Activated CD4-positive, alpha-beta T cell treated with anti-CD3 and anti-CD28 coated beads, Interleukin-2, amount 10 ng/mL, durations not matched to agents 7 days and 5 days (primary cell): ENCODE data around the gene CCDC88A. TPM values are rescaled to one million over a fixed set of nuclear protein-coding genes. Genes with fewer than 3 reads are reported as not detected.
"Not testable (repeated sequence)": the region's sequence is repeated elsewhere in the genome, so short reads cannot be mapped to it uniquely, and the experiment has no call there.

Experiments
- CTCF ChIA-PET: fragments of 350-600 bp; sonication (Branson Sonifier 250); formaldehyde crosslinking; loops from one replicate; lab custom pipeline; 2021; ENCODE audit warnings: antibody characterized with exemption; lab: Charles Lee
- POLR2A ChIA-PET: fragments of 350-600 bp; sonication (Branson Sonifier 250); formaldehyde crosslinking; loops from one replicate; lab custom pipeline; 2021; ENCODE audit warnings: antibody characterized with exemption; lab: Charles Lee
- DNase-seq: peaks from one replicate; pipeline ENCODE4 v3.0.0-alpha.2; 2020
- H3K27ac Mint-ChIP-seq: one replicate; pipeline ENCODE4 v1.8.0; 2021; ENCODE audit warnings: mild to moderate bottlenecking, moderate library complexity, mixed read lengths
- H3K27me3 Mint-ChIP-seq: one replicate; pipeline ENCODE4 v1.8.0; 2021; ENCODE audit warnings: mixed read lengths
- H3K36me3 Mint-ChIP-seq: one replicate; pipeline ENCODE4 v1.8.0; 2021; ENCODE audit warnings: low read depth, mixed read lengths
- H3K4me1 Mint-ChIP-seq: one replicate; pipeline ENCODE4 v1.8.0; 2021; ENCODE audit warnings: mixed read lengths
- H3K4me3 Mint-ChIP-seq: one replicate; pipeline ENCODE4 v1.8.0; 2021; ENCODE audit warnings: mild to moderate bottlenecking, moderate library complexity, mixed read lengths
- H3K9me3 Mint-ChIP-seq: one replicate; pipeline ENCODE4 v1.8.0; 2021; ENCODE audit warnings: mixed read lengths
- total RNA-seq, 2 experiments: library from RNA; stranded (reverse); gene quantifications; one replicate each; pipeline ENCODE4 v1.2.3, GENCODE V29; 2021

CCDC88A gene
- 1 to 10 TPM; 7.8 to 9.5 TPM for total RNA-seq

GRCh38 chr2:55419679-55420438 is at the start of gene CCDC88A:
CCDC88A (minus strand) TSS chr2:55419856; CDS start chr2:55419079, 777 bp downstream.
- peaks cover 42% of the 10 kb centered on the region for H3K4me1 Mint-ChIP-seq
- POLR2A ChIA-PET = no interaction called here

GRCh38 chr2:55461679-55462078 is 42.0 kb upstream of the CCDC88A start:
- ChIA-PET POLR2A (no interaction called here), CTCF (interaction anchor here (1.4 kb wide), 1 partner anchor 9 kb away, joined by 3 read pairs; no protein-coding TSS in a partner anchor)
- Mint-ChIP-seq H3K36me3 (no peaks in the 10 kb centered on the region), H3K9me3 (no peaks in the 10 kb centered on the region), H3K4me1 (peaks cover 2% of the 10 kb centered on the region), H3K27me3 (peaks cover 7% of the 10 kb centered on the region), H3K27ac (no peak overlapping the region), H3K4me3 (no peak overlapping the region)
- DNase-seq = no peak

More at GRCh38 chr2:55419679-55420438, at the start of gene CCDC88A:
- CTCF ChIA-PET = interaction anchor here (0.6 to 1.6 kb wide), 5 partner anchors 14 to 187 kb away, joined by 3 to 4 read pairs (median 3); partner anchors contain the start of gene RPS27A
- peak; percentile 79 for DNase-seq
- Mint-ChIP-seq H3K27me3 (peaks cover 19% of the 10 kb centered on the region), H3K9me3 (no peaks in the 10 kb centered on the region), H3K27ac (peak within 1 kb of the TSS; percentile 84), H3K36me3 (no peaks in the 10 kb centered on the region), H3K4me3 (peak within 1 kb of the TSS; percentile 88)

GRCh38 chr2:55460562-55460961 is 40.9 kb upstream of the CCDC88A start:
- Mint-ChIP-seq H3K27ac (no peak overlapping the region), H3K27me3 (peaks cover 2% of the 10 kb centered on the region), H3K4me1 (peaks cover 2% of the 10 kb centered on the region), H3K9me3 (no peaks in the 10 kb centered on the region), H3K4me3 (no peak overlapping the region), H3K36me3 (no peaks in the 10 kb centered on the region)
- ChIA-PET POLR2A (no interaction called here), CTCF (no interaction called here)
- no peak for DNase-seq

- Mint-ChIP-seq H3K36me3 (no peaks in the 10 kb centered on the region), H3K4me3 (no peak overlapping the region), H3K4me1 (peaks cover 2% of the 10 kb centered on the region), H3K27me3 (peaks cover 2% of the 10 kb centered on the region), H3K27ac (no peak overlapping the region), H3K9me3 (no peaks in the 10 kb centered on the region)
- CTCF ChIA-PET = no interaction called here
- POLR2A ChIA-PET = no interaction called here
- DNase-seq = no peak
Measured at GRCh38 chr2:55459714-55460274, 40.1 kb upstream of the CCDC88A start.

- Mint-ChIP-seq H3K36me3 (no peaks in the 10 kb centered on the region), H3K4me3 (no peak overlapping the region), H3K9me3 (no peaks in the 10 kb centered on the region), H3K4me1 (peaks cover 2% of the 10 kb centered on the region), H3K27ac (no peak overlapping the region), H3K27me3 (no peaks in the 10 kb centered on the region)
- DNase-seq = no peak
- POLR2A ChIA-PET = no interaction called here
- CTCF ChIA-PET = interaction anchor here (1.0 kb wide), 1 partner anchor 20 kb away, joined by 3 read pairs; no protein-coding TSS in a partner anchor
Measured at GRCh38 chr2:55459279-55459678, 39.6 kb upstream of the CCDC88A start.

GRCh38 chr2:55454121-55454520 is 34.5 kb upstream of the CCDC88A start:
- ChIA-PET CTCF (no interaction called here), POLR2A (interaction anchor here (0.6 kb wide), 1 partner anchor 150 kb away, joined by 4 read pairs; no protein-coding TSS in a partner anchor)
- Mint-ChIP-seq H3K4me3 (no peak overlapping the region), H3K27me3 (no peaks in the 10 kb centered on the region), H3K9me3 (no peaks in the 10 kb centered on the region), H3K4me1 (no peaks in the 10 kb centered on the region), H3K36me3 (no peaks in the 10 kb centered on the region), H3K27ac (no peak overlapping the region)
- DNase-seq = no peak

GRCh38 chr2:55452879-55453278 is 33.2 kb upstream of the CCDC88A start:
- no peak overlapping the region for H3K4me3 Mint-ChIP-seq
- no peaks in the 10 kb centered on the region for H3K27me3 Mint-ChIP-seq
- no peaks in the 10 kb centered on the region for H3K36me3 Mint-ChIP-seq
- CTCF ChIA-PET = no interaction called here
- POLR2A ChIA-PET = no interaction called here
- no peak for DNase-seq
- H3K27ac Mint-ChIP-seq = no peak overlapping the region
- no peaks in the 10 kb centered on the region for H3K4me1 Mint-ChIP-seq
- H3K9me3 Mint-ChIP-seq = no peaks in the 10 kb centered on the region

- DNase-seq = no peak
- H3K36me3 Mint-ChIP-seq = no peaks in the 10 kb centered on the region
- CTCF ChIA-PET = no interaction called here
- H3K4me3 Mint-ChIP-seq = no peak overlapping the region
- H3K4me1 Mint-ChIP-seq = no peaks in the 10 kb centered on the region
- H3K27me3 Mint-ChIP-seq = no peaks in the 10 kb centered on the region
- H3K9me3 Mint-ChIP-seq = no peaks in the 10 kb centered on the region
- no peak overlapping the region for H3K27ac Mint-ChIP-seq
- POLR2A ChIA-PET = no interaction called here
Measured at GRCh38 chr2:55451699-55452098, 32.0 kb upstream of the CCDC88A start.

- H3K9me3 Mint-ChIP-seq, H3K4me3 Mint-ChIP-seq, H3K27me3 Mint-ChIP-seq, H3K27ac Mint-ChIP-seq, H3K36me3 Mint-ChIP-seq, DNase-seq, H3K4me1 Mint-ChIP-seq, POLR2A ChIA-PET: not testable (repeated sequence)
- CTCF ChIA-PET = interaction anchor here (0.6 kb wide), 1 partner anchor 278 kb away, joined by 3 read pairs; no protein-coding TSS in a partner anchor
Measured at GRCh38 chr2:55450014-55450413, 30.4 kb upstream of the CCDC88A start.

- H3K27me3 Mint-ChIP-seq, DNase-seq, H3K9me3 Mint-ChIP-seq, H3K36me3 Mint-ChIP-seq, H3K4me3 Mint-ChIP-seq, CTCF ChIA-PET, POLR2A ChIA-PET, H3K4me1 Mint-ChIP-seq, H3K27ac Mint-ChIP-seq: not testable (repeated sequence)
Measured at GRCh38 chr2:55442045-55442760, 22.5 kb upstream of the CCDC88A start.

GRCh38 chr2:55441280-55441892 is 21.7 kb upstream of the CCDC88A start:
- no peaks in the 10 kb centered on the region for H3K4me1 Mint-ChIP-seq
- ChIA-PET POLR2A (no interaction called here), CTCF (no interaction called here)
- no peak overlapping the region for H3K27ac Mint-ChIP-seq
- H3K27me3 Mint-ChIP-seq = no peaks in the 10 kb centered on the region
- no peak overlapping the region for H3K4me3 Mint-ChIP-seq
- H3K36me3 Mint-ChIP-seq = no peaks in the 10 kb centered on the region
- no peaks in the 10 kb centered on the region for H3K9me3 Mint-ChIP-seq
- DNase-seq = no peak

GRCh38 chr2:55439101-55439397 is 19.4 kb upstream of the CCDC88A start:
- Mint-ChIP-seq H3K27me3 (no peaks in the 10 kb centered on the region), H3K36me3 (no peaks in the 10 kb centered on the region), H3K4me1 (no peaks in the 10 kb centered on the region), H3K9me3 (no peaks in the 10 kb centered on the region), H3K4me3 (no peak overlapping the region), H3K27ac (no peak overlapping the region)
- DNase-seq = no peak
- POLR2A ChIA-PET = no interaction called here
- CTCF ChIA-PET = interaction anchor here (0.7 to 1.3 kb wide), 3 partner anchors 9 to 20 kb away, joined by 3 read pairs; no protein-coding TSS in a partner anchor
